IPS DF 4.7 (cell line): ENCODE results near the gene TSHZ2.

Source experiments
- DNase-seq: peaks from one replicate; pipeline ENCODE4 v3.0.0-alpha.2; 2013; ENCODE audit warnings: low spot score; ENCODE audit errors: extremely low read depth

The TSHZ2 gene

DNA sequence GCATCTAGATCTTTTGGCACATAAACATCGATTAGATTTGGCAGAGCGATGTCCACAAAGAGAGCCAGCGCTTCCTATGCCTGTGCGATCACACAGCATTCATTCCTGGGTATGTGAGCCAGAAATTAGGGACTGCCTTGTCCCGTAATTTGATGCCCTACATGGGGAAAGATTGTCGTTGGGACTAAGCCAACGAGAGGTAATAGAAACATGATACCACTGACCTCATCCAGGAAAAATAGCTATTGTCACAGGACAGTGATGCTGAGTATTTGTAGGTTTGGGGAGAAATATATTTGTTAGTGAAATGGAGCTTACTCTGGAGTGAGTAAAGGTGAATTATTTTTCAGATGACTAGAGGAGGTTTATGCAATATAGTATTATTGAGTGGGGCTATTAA is 154.0 kb downstream of the TSHZ2 start:
- no peak for DNase-seq

DNA sequence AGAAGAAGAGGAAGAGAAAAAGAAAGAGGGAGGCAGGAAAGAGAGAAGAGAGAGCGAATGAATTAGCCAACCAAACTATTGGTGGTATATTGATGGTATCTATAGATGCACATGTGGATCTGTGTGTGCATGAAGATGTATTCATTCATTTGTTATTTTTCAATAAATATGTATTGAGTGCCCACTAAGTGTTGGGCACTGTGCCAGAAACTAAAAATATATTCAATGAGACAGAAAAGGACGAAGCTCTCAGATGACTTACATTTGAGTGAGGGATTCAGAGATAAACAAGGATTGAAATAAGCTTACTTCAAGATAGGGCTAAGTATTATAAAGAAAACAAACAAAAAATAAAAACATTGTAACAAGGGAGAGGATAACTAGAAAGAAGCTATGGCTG is 154.9 kb downstream of the TSHZ2 start:
- no peak for DNase-seq

DNA sequence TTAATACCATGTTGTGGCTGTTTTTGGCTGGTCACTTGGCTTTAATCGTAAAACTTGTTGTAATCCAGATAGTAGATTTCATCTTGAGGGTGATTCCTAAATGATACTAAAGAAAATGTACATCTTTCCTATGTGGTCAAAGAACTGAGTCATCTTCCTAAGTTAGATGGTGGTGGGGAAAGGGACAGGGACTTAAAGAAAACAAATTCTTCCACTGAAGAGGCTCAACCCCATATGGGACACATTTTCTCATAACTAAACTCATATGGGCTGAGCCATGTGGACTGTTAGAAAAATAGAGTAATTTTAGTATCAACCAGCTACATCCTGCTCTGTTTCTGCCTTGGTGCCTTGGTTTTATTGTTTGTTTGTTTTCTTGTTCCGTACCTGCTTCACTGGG is 155.8 kb downstream of the TSHZ2 start:
- DNase-seq, result no peak

DNA sequence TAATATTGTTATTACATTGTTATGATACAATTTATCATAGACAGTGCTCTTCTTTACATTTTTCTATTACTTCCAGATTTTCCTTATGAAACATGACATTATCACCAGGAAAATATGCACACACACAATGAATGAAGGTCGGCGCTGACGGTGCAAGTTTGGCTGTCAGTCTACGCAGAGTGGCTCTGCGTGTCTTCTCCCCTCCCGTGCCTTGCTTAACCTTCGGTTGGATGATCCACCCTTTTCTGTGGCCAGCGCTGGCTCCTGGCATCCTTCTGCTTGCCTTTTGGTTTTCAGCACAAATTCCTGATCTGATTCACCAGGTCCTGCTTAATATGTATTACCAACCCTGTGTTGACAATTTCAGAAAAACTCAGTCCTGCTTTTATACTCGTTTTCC is 157.4 kb downstream of the TSHZ2 start:
- DNase-seq, result no peak

DNA sequence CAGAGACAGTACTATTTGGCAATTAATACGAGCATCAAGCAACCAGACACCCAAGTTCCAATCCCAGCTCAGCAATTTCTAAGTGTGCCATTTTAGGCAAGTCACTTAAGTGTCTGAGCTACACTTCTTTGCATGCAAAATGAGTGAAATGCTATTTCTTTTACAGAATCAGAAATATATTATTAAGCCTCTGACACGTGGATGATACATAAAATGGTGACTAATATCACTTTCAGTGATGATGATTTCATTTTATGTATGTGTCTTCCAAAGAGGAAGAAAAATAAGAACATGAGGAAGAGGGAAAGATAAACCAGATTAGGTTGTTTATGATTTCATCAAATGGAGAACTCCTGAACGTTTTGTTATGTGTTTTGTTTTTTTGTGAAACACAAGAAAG is 158.6 kb downstream of the TSHZ2 start:
- no peak for DNase-seq

DNA sequence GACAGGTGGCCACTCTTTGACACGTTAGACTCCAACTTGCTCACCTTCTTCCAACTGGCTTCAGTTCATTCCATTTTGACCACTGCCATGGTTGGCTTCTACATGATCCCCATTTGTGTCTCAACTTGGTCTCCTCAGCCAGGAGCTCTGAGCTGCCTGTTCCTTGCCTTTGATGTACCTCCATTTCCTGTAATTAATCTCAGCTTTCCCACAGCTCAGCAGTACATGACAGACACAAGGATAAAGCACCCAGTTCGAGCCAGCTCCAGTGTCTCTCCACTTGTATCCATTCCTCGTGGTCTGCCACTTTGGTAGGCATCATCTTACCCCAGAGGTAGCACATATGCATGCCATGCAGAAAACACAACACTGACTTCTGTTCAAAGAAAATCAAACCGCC is 161.0 kb downstream of the TSHZ2 start:
- no peak for DNase-seq

DNA sequence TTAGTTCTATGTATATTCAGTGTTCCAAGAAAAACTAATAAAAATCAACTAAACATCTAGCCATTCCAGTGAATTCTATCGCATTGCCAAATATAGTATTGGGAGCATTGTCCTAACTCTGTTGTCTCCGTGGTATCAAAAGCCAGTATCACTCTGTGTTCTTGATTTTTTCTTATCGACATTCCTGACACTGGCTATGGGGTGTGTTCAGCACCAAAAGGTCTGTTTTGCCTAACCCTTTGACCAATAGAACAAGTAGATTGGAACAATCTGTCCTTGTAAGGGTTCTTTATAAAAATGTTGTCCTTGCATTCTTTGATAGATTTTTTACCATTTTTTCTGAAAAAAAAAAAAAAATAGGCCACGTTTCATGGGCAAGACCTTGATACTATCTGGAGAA is 161.5 kb downstream of the TSHZ2 start:
- no peak for DNase-seq

DNA sequence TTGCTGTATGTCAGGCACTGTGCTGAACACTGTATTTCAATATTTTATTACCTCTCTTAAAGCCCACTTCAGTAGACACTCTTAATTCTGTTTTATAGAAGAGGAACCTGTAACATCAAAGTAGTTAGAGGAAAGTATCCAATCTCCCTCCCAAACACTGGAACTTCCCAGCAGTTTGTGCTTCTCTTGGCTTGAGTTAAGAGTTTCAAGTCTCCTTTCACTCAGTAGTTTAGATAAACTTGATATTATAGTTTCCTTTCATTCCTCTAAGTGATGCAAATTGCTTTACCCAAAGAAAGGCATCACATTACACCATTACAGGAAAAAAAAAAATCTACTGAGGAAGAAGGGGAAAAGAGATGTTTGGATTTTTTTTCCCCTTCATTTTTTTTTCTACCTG is 164.3 kb downstream of the TSHZ2 start:
- DNase-seq, result no peak

DNA sequence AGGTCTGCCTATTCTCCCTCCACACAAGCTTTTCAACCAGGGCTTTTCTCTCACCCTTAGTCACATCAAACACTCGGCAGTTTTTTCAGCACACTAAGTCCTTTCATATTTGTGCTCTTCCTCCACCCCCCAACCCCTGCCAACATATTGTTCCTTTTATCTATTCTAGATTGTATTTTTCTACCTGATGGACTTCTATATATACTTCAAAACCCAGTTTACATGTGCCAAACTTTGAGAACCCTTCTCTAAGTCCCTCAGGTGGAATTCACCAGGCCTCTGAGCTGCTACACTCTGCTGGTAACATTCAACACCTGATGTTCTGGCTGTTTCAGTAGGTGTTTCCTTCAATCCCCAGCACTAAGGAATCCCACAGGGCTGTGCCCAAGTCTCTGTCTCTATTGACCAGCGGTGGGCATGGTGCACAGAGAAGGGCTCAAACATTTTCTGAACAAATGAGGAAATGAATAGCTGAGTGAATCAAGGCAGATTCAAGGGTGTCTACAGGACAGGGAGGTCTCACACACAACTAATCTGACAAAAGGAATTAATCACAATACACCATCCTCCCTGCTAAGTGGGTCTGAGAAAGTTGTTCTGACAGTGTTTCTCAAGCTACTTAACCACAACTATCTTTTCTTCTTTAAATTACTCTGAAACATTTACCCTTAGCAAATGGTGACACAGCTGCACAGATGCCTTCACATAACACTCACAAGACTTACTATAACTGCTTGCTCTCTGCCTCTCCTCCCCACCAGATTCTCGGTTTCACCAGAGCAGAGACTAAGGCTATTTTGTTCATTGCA is 166.5 kb downstream of the TSHZ2 start:
- DNase-seq, result no peak

DNA sequence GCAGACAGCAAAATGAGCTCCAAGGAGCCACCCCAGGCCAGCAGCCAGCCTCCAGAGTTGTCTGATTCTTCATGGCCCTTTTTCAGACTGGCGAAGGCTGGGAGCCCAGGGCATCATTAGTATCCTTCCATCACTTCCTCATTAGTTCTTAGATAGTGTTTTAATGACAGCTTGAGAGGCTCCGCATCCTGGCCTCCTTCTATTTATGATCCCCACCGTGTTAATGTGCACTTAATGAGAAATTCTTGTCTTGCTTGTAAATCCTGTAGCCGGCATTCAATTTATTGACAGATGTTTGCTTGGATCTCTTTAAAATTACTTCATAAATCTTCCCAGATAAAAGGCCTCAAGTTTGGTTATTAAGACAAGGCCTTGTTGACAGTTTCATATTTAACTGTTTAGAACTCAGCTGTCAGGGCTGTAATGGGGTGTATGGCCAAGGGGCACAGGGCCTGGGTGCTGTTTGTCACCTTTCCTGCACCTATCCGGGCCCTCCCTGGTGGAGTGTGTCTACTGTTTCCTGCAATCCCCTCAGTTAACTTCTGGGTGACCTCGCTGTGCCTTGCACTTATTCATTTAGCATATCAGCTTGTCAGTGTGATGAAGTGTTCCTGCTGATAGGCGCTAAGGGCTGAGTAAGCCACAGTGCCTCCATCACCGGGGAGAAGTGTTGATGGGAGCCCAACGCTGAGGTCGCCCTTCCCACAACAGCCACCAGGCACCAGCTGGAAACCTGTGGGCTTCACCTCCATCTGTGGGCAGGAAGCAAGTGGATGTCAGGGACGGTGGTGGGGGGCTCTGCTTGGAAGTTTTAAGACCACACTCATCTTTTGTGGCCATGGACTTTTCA is 169.3 kb downstream of the TSHZ2 start:
- DNase-seq, result no peak

DNA sequence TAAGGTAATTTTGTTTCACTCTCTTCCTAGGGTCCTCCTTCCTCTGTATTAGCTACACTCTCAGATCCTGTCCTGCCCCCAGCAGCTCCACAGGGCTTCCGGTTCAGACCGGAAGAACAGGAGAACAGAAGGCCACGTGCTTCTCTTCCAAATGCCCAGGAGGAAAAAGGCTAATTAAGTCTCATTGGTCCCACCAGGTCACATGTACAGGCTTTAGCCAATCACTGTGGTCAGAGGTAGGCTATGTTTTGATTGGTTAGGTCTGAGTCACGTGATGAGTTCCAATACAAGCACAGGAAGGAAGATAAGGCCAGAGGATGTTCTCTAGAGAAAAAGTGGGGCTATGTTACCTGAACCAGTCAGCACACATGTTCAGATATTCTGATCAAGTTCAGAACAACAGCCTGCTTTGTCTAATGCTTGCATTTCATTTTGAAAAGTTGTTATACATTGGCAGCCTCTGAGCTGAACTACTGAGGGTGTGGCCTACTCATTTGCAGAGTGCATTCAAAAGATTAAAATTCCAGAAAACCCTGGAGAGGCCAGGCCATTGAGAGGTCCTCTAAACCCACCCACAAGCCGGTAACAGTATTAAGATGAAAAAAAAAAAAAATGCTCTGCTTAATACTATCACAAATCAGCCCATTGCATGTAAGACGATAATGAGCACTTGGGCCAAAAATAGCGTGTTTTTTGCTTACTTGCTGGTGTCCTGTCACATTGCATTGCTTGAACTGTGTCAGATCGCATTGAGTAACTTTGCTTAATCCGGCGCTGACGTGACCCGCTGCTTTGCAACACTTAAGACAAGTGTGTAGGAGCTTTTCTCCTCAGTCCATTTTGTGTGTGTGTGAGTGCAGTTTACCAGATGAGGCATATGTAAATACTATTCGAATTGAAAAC is 170.3 kb downstream of the TSHZ2 start:
- no peak for DNase-seq

DNA sequence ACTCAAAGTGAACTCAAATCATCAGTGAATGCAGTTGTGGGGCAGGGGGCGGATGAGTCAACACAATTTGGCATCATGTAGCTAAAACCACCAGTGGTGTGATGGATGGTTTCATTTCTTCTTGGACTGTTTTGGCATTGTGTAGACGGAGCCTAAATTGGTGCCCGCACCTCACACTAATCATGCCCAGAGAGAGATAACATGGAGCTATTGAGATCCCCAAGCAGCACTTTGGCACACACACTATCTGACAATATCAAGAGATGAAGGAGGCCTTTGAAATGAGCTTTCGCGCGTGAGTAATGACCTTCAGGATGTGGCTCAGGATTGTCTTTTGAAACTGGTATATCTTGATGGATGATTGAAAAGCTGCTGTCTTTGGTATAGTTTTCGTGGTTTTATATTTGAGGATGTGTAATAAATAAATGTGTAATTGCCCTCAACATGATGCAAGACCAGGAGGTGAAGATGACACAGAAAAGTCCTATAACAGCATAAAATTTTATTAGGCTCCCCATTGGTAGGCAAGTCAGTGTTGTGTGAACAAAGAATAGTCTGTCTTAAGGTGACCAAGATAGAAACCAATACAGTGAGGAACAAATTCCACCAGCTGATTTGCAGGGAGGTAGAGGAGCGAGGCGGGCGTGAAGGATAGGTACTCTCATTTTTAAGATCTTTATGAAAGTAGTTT is 174.2 kb downstream of the TSHZ2 start:
- DNase-seq, result no peak

DNA sequence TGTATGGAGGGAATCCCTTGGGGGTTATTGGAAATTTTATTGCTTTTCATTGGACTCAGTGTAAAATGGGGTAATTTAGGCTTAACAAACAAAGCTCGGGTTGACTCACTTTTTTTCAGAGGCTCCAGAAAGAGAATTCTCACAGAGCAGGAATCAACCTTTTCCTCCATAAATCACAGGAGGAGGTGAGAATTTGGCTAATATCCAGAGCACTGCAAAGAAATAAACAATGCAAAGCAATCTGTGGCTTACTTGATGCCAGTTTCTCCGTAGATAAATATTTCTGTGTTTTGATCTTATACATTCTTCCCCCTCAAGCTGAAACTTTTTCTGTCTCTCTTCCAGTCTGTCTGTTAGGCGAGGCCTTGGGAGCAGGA is 176.6 kb downstream of the TSHZ2 start:
- no peak for DNase-seq

DNA sequence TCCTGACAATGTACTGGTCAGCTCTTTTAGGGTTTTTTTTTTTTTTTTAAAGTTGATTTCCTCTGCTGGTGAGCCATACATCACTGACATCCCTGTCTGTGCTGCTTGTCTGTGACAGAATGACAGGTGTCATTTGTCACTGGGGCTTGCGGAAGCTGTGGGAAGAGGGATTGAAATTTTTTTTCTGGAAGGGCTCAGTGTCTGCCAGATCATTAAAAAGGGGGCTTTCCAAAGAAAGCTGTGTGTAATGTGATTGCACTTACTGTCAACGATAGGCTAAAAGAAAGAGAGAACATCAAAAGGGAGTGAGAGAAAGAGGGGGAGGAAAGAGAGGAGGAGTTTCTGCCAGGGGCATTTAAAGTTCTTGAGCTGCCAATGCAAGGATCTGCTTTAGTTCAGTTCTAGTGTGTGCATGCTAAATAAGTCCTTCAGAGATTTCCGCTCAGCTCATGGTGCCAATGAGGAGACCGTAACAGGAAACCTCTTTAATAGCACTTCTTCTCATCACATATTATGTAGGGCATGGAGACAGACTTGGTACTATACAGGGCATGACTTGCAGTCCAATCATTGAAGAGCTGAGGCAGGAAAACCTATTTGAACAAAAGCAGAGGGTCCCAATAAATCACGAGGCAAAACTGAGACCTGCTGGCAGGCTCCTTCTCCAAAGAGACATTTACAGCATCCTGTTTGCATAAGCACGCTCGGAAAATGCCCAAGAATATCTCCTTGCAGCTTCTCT is 177.2 kb downstream of the TSHZ2 start:
- no peak for DNase-seq

DNA sequence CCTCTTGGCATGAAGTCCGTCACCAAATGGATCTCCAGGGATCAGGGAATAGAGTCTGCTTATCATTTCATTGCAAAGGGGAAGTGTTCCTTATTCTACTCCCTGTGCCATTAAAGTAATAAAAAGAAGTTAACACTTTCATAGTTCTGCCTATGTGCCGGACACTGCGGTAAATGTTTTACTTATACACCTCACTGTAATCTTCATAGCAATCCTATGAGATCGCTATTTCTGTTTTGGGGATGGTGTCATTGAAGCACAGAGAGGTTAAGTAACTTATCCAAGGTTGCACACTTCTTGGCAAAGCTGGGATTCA is 177.7 kb downstream of the TSHZ2 start:
- DNase-seq, result no peak

DNA sequence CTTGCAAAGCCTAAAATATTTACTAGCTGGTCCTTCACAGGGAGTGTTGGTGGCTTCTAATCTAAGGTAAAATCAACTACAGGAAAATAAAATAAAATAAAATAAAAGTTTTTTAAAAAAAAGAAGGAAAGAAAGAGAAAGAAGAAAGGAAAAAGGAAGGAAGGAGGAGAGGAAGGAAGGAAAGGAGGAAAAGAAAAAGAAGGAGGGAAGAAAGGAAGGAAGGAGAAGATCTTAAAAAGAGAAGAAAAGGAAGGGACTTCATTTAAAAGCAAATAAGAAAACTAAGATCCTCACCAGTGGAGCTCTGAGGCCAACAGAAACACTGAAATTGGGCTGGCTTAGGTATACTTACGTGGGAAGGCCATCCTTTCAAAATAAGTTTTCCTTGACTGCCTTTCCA is 178.4 kb downstream of the TSHZ2 start:
- no peak for DNase-seq

DNA sequence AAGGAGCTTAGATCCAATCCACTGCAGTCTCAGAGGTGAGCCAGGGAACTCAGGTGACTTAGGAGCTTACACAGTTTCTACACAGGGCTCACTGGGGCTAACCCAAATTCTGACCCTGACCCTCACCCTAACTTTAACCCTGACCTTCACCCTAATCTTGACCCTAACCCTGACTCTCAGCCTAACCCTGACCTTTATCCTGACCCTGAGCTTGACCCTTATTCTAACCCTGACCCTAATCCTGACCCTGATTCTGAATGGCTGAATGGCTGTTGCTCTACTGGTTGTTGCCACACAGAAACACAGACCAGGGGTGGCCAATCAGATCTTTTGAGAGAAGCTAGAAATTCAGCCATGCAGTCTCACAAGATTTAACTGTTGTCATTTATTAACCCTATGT is 180.1 kb downstream of the TSHZ2 start:
- DNase-seq, result no peak

DNA sequence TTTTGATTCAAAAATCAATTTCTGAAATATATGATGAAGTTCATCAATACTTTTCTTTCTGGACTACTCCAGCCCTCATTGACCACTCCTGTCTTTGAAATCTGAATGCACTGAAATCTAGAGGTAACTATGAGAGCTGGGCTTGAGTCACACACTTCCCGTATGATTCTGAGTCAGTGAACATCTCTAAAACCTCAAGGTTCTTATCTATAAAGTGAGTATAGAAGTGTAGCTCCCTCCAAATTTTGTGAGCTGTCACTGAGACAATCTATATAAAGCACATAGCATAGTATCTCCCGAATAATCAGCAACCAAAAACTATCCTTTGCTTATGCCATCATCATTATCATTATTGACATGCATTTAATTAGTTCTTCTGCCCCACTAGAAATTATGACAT is 182.4 kb downstream of the TSHZ2 start:
- DNase-seq, result no peak

DNA sequence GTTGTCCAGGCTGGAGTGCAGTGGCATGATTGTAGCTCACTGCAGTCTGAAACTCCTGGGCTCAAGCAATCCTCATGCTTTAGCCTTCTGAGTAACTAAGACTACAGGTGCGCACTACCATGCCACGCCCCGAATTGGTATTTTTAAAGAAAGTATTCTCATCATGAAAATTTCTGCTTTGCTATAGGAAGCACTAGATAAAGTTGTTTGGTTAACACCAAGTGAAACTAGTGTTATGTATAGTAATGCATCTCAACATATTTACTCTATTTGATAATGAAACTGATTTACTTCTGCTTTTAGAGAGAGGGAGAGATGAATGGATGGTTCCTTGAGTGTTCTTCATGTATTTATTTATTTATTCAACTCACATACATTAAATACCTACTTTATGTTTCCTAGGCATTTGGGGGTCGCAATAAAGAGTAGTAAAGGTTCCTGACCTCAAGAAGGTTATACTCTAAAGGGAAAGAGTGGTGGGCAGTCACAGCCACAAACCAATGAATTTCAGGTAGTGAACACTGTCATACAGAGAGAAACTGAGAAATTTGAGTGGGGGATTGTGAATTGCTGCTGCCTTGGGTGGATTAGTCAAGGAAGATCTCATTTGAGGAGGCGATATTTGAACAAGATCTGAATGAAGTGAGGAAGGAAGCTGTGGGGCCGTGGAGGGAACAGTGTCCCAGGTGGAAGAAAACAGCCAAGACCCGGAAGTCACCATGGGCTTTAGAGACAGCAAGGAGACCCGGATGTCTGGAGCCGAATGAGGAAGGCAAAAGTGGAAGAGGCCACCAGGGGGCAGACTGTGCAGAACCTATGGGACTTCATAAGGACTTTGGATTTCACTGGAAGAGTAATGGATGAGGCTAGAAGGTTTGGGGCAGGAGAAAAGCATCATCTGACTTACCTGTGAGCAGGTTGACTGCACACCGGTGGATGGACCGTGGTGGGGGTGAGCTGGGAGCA is 185.6 kb downstream of the TSHZ2 start:
- peak; percentile 56 for DNase-seq

DNA sequence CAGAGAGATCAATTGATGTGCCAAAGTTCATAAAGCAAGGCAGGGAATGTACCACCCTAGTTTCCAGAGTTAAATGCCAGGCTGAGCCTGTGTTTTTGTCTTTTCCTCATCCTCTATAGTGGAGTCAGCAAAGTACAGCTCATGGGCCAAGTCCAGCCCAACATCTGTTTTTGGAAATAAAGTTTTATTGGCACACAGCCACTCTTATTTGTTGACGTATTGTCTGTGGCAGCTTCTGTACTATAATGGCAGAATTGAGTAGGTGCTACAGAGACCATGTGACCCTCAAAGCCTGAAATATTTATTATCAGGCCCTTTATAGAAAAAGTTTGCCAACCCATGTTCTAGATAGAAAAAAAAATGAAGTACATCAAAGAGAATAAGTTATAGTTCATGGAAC is 187.0 kb downstream of the TSHZ2 start:
- no peak for DNase-seq
